ENCODE measurements around the gene CDK9. TPM values are rescaled to one million over a fixed set of nuclear protein-coding genes. Genes with fewer than 3 reads are reported as not detected.
"Not testable (repeated sequence)": the region's sequence is repeated elsewhere in the genome, so short reads cannot be mapped to it uniquely, and the experiment has no call there.

The CDK9 gene
- total RNA-seq, 1 donor from 2014 or later: 44.4 TPM

GRCh38 chr9:127835991-127836516, 50.2 kb downstream of the CDK9 start:
- intact Hi-C loops (cut with DNase I): no loop called here
- ATAC-seq (ENCODE audit: poor library complexity): peak; percentile 49
- DNase-seq: peak; percentile 64

DNA sequence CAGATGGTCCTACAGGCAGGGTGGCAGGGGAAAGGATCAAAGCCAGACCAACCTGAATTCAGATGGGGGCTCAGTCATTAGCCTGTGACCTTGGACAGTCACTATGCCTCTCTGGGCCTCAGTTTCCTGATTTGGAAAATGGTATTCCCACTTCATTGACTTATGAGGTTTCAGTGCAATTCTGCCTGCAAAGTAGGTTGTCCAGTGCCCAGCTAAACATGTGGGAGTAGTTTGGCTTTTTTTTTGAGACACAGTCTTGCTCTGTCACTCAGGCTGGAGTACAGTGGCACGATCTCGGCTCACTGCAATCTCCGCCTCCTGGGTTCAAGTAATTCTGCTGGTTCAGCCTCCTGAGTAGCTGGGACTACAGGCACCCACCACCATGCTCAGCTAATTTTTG, 50.7 kb downstream of the CDK9 start:
- ATAC-seq (ENCODE audit: poor library complexity); DNase-seq; intact Hi-C loops (cut with DNase I): not testable (repeated sequence)

GRCh38 chr9:127837346-127837745, 51.5 kb downstream of the CDK9 start:
- ATAC-seq (ENCODE audit: poor library complexity) (no peak), DNase-seq (peak; percentile 58)
- intact Hi-C loops (cut with DNase I): no loop called here

GRCh38 chr9:127838375-127839078, 52.7 kb downstream of the CDK9 start:
- intact Hi-C loops (cut with DNase I): no loop called here
- peak; percentile 86 for DNase-seq
- peak; percentile 66 for ATAC-seq (ENCODE audit: poor library complexity)

Small RNAs within 50 kb of the gene (microRNA-seq; reads per million reads assigned to microRNA genes)
- not detected for gene MIR2861
- not detected for gene MIR3960

Other genes starting within 250 kb of the CDK9 start
- gene STXBP1, start 173.8 kb upstream of the CDK9 start, total RNA-seq: 50.9 TPM
- gene CFAP157, start 79.0 kb upstream of the CDK9 start, total RNA-seq: not detected
- 13.3 TPM for gene PTRH1, start 70.4 kb upstream of the CDK9 start, total RNA-seq
- 0.48 TPM for gene TTC16, start 70.0 kb upstream of the CDK9 start, total RNA-seq
- 3.3 TPM for gene TOR2A, start 50.7 kb upstream of the CDK9 start, total RNA-seq
- 18.2 TPM for gene SH2D3C, start 7.4 kb upstream of the CDK9 start, total RNA-seq
- gene FPGS, start 16.8 kb downstream of the CDK9 start, total RNA-seq: 31.5 TPM
- 118 TPM for gene ENG, start 68.6 kb downstream of the CDK9 start, total RNA-seq
- gene AK1, start 91.6 kb downstream of the CDK9 start, total RNA-seq: 932 TPM
- gene ST6GALNAC6, start 113.6 kb downstream of the CDK9 start, total RNA-seq: 38.2 TPM
- gene ST6GALNAC4, start 131.0 kb downstream of the CDK9 start, total RNA-seq: 18.1 TPM
- 0.48 TPM for gene PIP5KL1, start 144.7 kb downstream of the CDK9 start, total RNA-seq
- 9.9 TPM for gene DPM2, start 151.8 kb downstream of the CDK9 start, total RNA-seq
- gene EEIG1, start 195.0 kb downstream of the CDK9 start, total RNA-seq: 21.8 TPM